IMR-90 (cell line): ENCODE results near the gene SEC23IP. TPM values are rescaled to one million over a fixed set of nuclear protein-coding genes. Genes with fewer than 3 reads are reported as not detected.

Source experiments
- ATAC-seq: fragments of 200-7000 bp; cut with Tn5 transposase; 2 replicates; pipeline ENCODE4 v1.9.1; 2020; ENCODE audit warnings: low read depth, mild to moderate bottlenecking, moderate library complexity
- BruUV-seq: library from RNA; stranded (reverse); fragments of 400-500 nt; replicated peaks from 2 replicates; lab custom pipeline; 2021; lab: Mats Ljungman, UMichigan
- CTCF ChIA-PET: fragments of 300-600 bp; formaldehyde crosslinking; extraction: SDS; loops from one replicate; lab custom pipeline; 2021; ENCODE audit warnings: antibody characterized with exemption; lab: Yijun Ruan, JAX
- POLR2A ChIA-PET: fragments of 300-600 bp; sonication (Branson Sonifier 250); formaldehyde crosslinking; loops from one replicate; lab custom pipeline; 2022; ENCODE audit warnings: antibody characterized with exemption; ENCODE audit not compliant: unreplicated experiment; lab: Charles Lee
- DNase-seq: peaks from one replicate; pipeline ENCODE4 v3.0.0; 2013
- H2AFZ ChIP-seq: replicated peaks from 2 replicates; pipeline ENCODE3; 2013; ENCODE audit warnings: low read length, mild to moderate bottlenecking; ENCODE audit not compliant: poor library complexity
- H2AK5ac ChIP-seq: 2 replicates; pipeline ENCODE4 v1.6.1; 2013; ENCODE audit warnings: low read depth, low read length, inconsistent platforms
- H2AK9ac ChIP-seq: replicated peaks from 2 replicates; pipeline ENCODE3; 2013; ENCODE audit warnings: mild to moderate bottlenecking, low read depth, low read length, moderate library complexity; ENCODE audit not compliant: poor library complexity
- H2BK120ac ChIP-seq: 2 replicates; pipeline ENCODE4 v1.6.1; 2013; ENCODE audit warnings: low read depth, low read length, inconsistent platforms
- H2BK15ac ChIP-seq: 3 replicates; pipeline ENCODE4 v1.6.1; 2013; ENCODE audit warnings: low read depth, low read length, inconsistent platforms
- H2BK20ac ChIP-seq: 2 replicates; pipeline ENCODE4 v1.6.1; 2013; ENCODE audit warnings: low read depth, mild to moderate bottlenecking, inconsistent platforms, low read length, moderate library complexity
- H2BK5ac ChIP-seq: 2 replicates; pipeline ENCODE4 v1.6.1; 2013; ENCODE audit warnings: mild to moderate bottlenecking, low read depth, low read length, inconsistent platforms; ENCODE audit not compliant: poor library complexity, severe bottlenecking
- H3K14ac ChIP-seq: replicated peaks from 2 replicates; pipeline ENCODE4 v1.6.1; 2013; ENCODE audit warnings: low read depth, low read length, inconsistent platforms
- H3K18ac ChIP-seq: 2 replicates; pipeline ENCODE4 v1.6.1; 2013; ENCODE audit warnings: low read depth, low read length, control low read depth
- H3K23ac ChIP-seq: 2 replicates; pipeline ENCODE4 v1.6.1; 2013; ENCODE audit warnings: low read depth, low read length, inconsistent platforms
- H3K27ac ChIP-seq: 2 replicates; pipeline ENCODE4 v1.5.1; 2013; ENCODE audit warnings: mild to moderate bottlenecking, control low read depth, low read length; ENCODE audit not compliant: insufficient read depth
- H3K27me3 ChIP-seq: 2 replicates; pipeline ENCODE4 v1.6.1; 2013; ENCODE audit warnings: low read length; ENCODE audit not compliant: control insufficient read depth, insufficient read depth
- H3K36me3 ChIP-seq: 2 replicates; pipeline ENCODE4 v1.6.1; 2013; ENCODE audit warnings: low read length, mixed read lengths; ENCODE audit not compliant: control insufficient read depth, insufficient read depth
- H3K4ac ChIP-seq: 2 replicates; pipeline ENCODE4 v1.6.1; 2013; ENCODE audit warnings: low read depth, low read length, inconsistent platforms
- H3K4me1 ChIP-seq: 2 replicates; pipeline ENCODE4 v1.6.1; 2013; ENCODE audit warnings: low read length, mixed read lengths; ENCODE audit not compliant: control insufficient read depth, insufficient read depth
- H3K4me2 ChIP-seq: 2 replicates; pipeline ENCODE4 v1.6.1; 2013; ENCODE audit warnings: low read depth, mild to moderate bottlenecking, control low read depth, low read length, moderate library complexity
- H3K4me3 ChIP-seq: 2 replicates; pipeline ENCODE4 v1.5.1; 2013; ENCODE audit warnings: low read depth, mild to moderate bottlenecking, control low read depth, low read length, moderate library complexity; ENCODE audit not compliant: insufficient read depth
- H3K56ac ChIP-seq: 2 replicates; pipeline ENCODE4 v1.6.1; 2013; ENCODE audit warnings: low read length, inconsistent platforms; ENCODE audit not compliant: insufficient read depth; ENCODE audit errors: extremely low read depth
- H3K79me1 ChIP-seq, 2 experiments: 2 replicates each; pipeline ENCODE4 v1.6.1; 2013; ENCODE audit warnings: low read length in 2 of 2, inconsistent platforms in 1 of 2, low read depth in 1 of 2
- H3K9ac ChIP-seq: 2 replicates; pipeline ENCODE4 v1.6.1; 2013; ENCODE audit warnings: low read depth, low read length, control low read depth
- H3K9me1 ChIP-seq: 2 replicates; pipeline ENCODE4 v1.6.1; 2013; ENCODE audit warnings: low read length, inconsistent platforms; ENCODE audit not compliant: insufficient read depth
- H3K9me3 ChIP-seq: 2 replicates; pipeline ENCODE4 v1.6.1; 2013; ENCODE audit warnings: low read length; ENCODE audit not compliant: control insufficient read depth, insufficient read depth
- H4K20me1 ChIP-seq: 2 replicates; pipeline ENCODE4 v1.6.1; 2013; ENCODE audit warnings: low read length, inconsistent platforms; ENCODE audit not compliant: insufficient read depth
- H4K5ac ChIP-seq: 2 replicates; pipeline ENCODE4 v1.6.1; 2013; ENCODE audit warnings: mild to moderate bottlenecking, low read depth, low read length, control low read depth
- H4K8ac ChIP-seq, 2 experiments: 2 replicates each; pipeline ENCODE4 v1.6.1; 2013; ENCODE audit warnings: low read depth in 2 of 2, low read length in 2 of 2, control low read depth in 1 of 2, inconsistent platforms in 1 of 2
- H4K91ac ChIP-seq: 2 replicates; pipeline ENCODE4 v1.6.1; 2013; ENCODE audit warnings: low read depth, low read length, inconsistent platforms; ENCODE audit not compliant: insufficient read depth
- BHLHE40 ChIP-seq: fragments of 150-350 bp; IDR thresholded peaks from 2 replicates; pipeline ENCODE4 v1.6.1; 2016; ENCODE audit warnings: mild to moderate bottlenecking, low read depth, low read length
- CHD1 ChIP-seq: IDR thresholded peaks from 2 replicates; pipeline ENCODE4 v1.6.1; 2012; ENCODE audit warnings: low read depth, low read length, improper control_type of control experiment
- FOS ChIP-seq: fragments of 150-350 bp; IDR thresholded peaks from 2 replicates; pipeline ENCODE4 v1.6.1; 2016; ENCODE audit warnings: low read depth, low read length
- MAFK ChIP-seq: IDR thresholded peaks from 2 replicates; pipeline ENCODE4 v1.6.1; 2012; ENCODE audit warnings: low read depth, low read length, improper control_type of control experiment
- MXI1 ChIP-seq: IDR thresholded peaks from 2 replicates; pipeline ENCODE4 v1.6.1; 2012; ENCODE audit warnings: low read depth, mild to moderate bottlenecking, low read length, moderate library complexity, borderline replicate concordance
- NFE2L2 ChIP-seq: fragments of 150-350 bp; IDR thresholded peaks from 2 replicates; pipeline ENCODE4 v1.6.1; 2016; ENCODE audit warnings: low read depth, mild to moderate bottlenecking, low read length
- POLR2A ChIP-seq: IDR thresholded peaks from 2 replicates; pipeline ENCODE4 v1.6.1; 2012; ENCODE audit warnings: mild to moderate bottlenecking, low read depth, low read length
- RAD21 ChIP-seq: IDR thresholded peaks from 2 replicates; pipeline ENCODE4 v1.6.1; 2012; ENCODE audit warnings: low read length, improper control_type of control experiment
- RCOR1 ChIP-seq: IDR thresholded peaks from 2 replicates; pipeline ENCODE4 v1.6.1; 2012; ENCODE audit warnings: mild to moderate bottlenecking, low read length, improper control_type of control experiment; ENCODE audit not compliant: insufficient replicate concordance
- RFX5 ChIP-seq: IDR thresholded peaks from 2 replicates; pipeline ENCODE4 v1.8.0; 2012; ENCODE audit warnings: low read depth, mild to moderate bottlenecking, low read length, moderate library complexity
- SMC3 ChIP-seq: fragments of 150-350 bp; IDR thresholded peaks from 2 replicates; pipeline ENCODE4 v1.6.1; 2016; ENCODE audit warnings: low read depth, mild to moderate bottlenecking, antibody characterized with exemption, low read length, moderate library complexity
- WGBS, 2 experiments: methylation state at CpG; one replicate each; pipeline versions ENCODE4 v1.1.5 to v1.1.7; 2013; ENCODE audit warnings: missing lambda C conversion rate in 2 of 2; ENCODE audit not compliant: insufficient read length in 1 of 2; ENCODE audit errors: extremely low coverage in 2 of 2; 5-methylcytosine and 5-hydroxymethylcytosine counted together
- dilution Hi-C: fragments of 300-500 bp; cut with HindIII; formaldehyde crosslinking; loops from one replicate; pipeline ENCODE4 v1.14.3; 2018; ENCODE audit warnings: low sequenced_read_pairs; ENCODE audit not compliant: unreplicated experiment
- in situ Hi-C: fragments of 300-500 bp; cut with MboI; formaldehyde crosslinking; loops from 3 replicates; pipeline ENCODE4 v1.14.3; 2019; ENCODE audit warnings: low sequenced_read_pairs, inconsistent platforms, mixed read lengths
- intact Hi-C: fragments of 100-400 bp; cut with micrococcal nuclease; formaldehyde crosslinking; loops from 2 replicates; pipeline ENCODE4 v1.10.0; 2022
- polyA plus RNA-seq, 3 experiments: library from polyadenylated mRNA; depleted of rRNA; stranded (reverse); fragments of >200 nt; gene quantifications; 2 replicates each; pipeline ENCODE4 v1.2.3, GENCODE V29; 2012; ENCODE audit warnings: low replicate concordance in 1 of 3
- total RNA-seq: library from RNA; depleted of rRNA; stranded (reverse); fragments of >200 nt; gene quantifications from 2 replicates; pipeline ENCODE4 v1.2.3, GENCODE V29; 2012
- TF ChIP-seq, protein P1 (sequence below): fragments of 150-350 bp; IDR thresholded peaks from 2 replicates; pipeline ENCODE4 v1.6.1; 2016; ENCODE audit warnings: low read depth, mild to moderate bottlenecking, low read length, moderate library complexity, borderline replicate concordance
- TF ChIP-seq, protein P2 (sequence below): conservative IDR thresholded peaks from 2 replicates; pipeline ENCODE4 v1.5.1; 2012; ENCODE audit warnings: mild to moderate bottlenecking, low read depth, low read length, improper control_type of control experiment
- TF ChIP-seq, protein P3 (sequence below): fragments of 150-350 bp; IDR thresholded peaks from 2 replicates; pipeline ENCODE4 v1.6.1; 2017; ENCODE audit warnings: mild to moderate bottlenecking, antibody characterized with exemption, low read length, low read depth

SEC23IP gene
- total and polyA plus RNA-seq, 2 of the 4 experiments (the other 2 are of a cell fraction): 37.4 to 39.8 TPM

DNA sequence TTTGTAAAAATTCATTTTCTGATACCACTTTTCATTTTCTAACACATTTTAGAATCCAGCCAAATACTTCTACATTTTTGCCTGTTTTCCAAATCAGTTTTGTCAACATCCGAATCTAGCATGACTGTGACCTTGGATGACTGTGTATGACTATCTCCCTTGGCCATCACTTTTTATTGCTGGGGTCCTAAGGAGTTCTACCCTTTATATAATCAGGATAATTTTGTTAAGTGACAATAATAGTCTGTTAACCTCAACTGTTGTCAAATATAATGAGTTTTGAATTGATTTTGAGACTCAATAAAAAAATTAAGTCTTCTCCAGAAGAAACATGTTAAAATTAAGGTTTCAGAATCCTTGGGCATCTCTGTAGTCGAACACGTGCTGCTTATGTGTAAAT is 53.3 kb downstream of the SEC23IP start:
- Histone ChIP-seq H3K27ac (no peak overlapping the region), H3K56ac (no peak overlapping the region), H4K91ac (no peak overlapping the region), H3K4ac (no peak overlapping the region), H2BK20ac (no peak overlapping the region), H3K14ac (no peak overlapping the region), H2BK120ac (no peak overlapping the region), H2AK9ac (no peak overlapping the region), H2AFZ (no peak overlapping the region), H2AK5ac (no peak overlapping the region), H3K4me2 (no peak overlapping the region), H3K4me3 (no peak overlapping the region), H3K9ac (no peak overlapping the region), H3K36me3 (peaks cover 19% of the 10 kb centered on the region), H4K8ac (no peak overlapping the region), H3K18ac (no peak overlapping the region), H3K79me1 (no peaks in the 10 kb centered on the region), H3K4me1 (peaks cover 3% of the 10 kb centered on the region; the same call in 1 of the 2 replicates), H4K20me1 (no peaks in the 10 kb centered on the region), H4K5ac (no peak overlapping the region), H2BK15ac (no peak overlapping the region), H3K9me3 (no peaks in the 10 kb centered on the region), H3K27me3 (no peaks in the 10 kb centered on the region), H2BK5ac (no peak overlapping the region), H3K9me1 (peaks cover 6% of the 10 kb centered on the region), H3K23ac (no peak overlapping the region)
- TF ChIP-seq MAFK (no peak), CHD1 (no peak), POLR2A (no peak), RFX5 (no peak), FOS (no peak), RCOR1 (no peak), BHLHE40 (no peak), NFE2L2 (no peak), MXI1 (no peak), SMC3 (no peak), RAD21 (no peak)
- TF ChIP-seq, protein P1, sequence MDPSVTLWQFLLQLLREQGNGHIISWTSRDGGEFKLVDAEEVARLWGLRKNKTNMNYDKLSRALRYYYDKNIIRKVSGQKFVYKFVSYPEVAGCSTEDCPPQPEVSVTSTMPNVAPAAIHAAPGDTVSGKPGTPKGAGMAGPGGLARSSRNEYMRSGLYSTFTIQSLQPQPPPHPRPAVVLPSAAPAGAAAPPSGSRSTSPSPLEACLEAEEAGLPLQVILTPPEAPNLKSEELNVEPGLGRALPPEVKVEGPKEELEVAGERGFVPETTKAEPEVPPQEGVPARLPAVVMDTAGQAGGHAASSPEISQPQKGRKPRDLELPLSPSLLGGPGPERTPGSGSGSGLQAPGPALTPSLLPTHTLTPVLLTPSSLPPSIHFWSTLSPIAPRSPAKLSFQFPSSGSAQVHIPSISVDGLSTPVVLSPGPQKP: no peak
- TF ChIP-seq, protein P2, sequence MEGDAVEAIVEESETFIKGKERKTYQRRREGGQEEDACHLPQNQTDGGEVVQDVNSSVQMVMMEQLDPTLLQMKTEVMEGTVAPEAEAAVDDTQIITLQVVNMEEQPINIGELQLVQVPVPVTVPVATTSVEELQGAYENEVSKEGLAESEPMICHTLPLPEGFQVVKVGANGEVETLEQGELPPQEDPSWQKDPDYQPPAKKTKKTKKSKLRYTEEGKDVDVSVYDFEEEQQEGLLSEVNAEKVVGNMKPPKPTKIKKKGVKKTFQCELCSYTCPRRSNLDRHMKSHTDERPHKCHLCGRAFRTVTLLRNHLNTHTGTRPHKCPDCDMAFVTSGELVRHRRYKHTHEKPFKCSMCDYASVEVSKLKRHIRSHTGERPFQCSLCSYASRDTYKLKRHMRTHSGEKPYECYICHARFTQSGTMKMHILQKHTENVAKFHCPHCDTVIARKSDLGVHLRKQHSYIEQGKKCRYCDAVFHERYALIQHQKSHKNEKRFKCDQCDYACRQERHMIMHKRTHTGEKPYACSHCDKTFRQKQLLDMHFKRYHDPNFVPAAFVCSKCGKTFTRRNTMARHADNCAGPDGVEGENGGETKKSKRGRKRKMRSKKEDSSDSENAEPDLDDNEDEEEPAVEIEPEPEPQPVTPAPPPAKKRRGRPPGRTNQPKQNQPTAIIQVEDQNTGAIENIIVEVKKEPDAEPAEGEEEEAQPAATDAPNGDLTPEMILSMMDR: no peak
- TF ChIP-seq, protein P3, sequence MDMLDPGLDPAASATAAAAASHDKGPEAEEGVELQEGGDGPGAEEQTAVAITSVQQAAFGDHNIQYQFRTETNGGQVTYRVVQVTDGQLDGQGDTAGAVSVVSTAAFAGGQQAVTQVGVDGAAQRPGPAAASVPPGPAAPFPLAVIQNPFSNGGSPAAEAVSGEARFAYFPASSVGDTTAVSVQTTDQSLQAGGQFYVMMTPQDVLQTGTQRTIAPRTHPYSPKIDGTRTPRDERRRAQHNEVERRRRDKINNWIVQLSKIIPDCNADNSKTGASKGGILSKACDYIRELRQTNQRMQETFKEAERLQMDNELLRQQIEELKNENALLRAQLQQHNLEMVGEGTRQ: no peak
- DNase-seq (no peak), ATAC-seq (no peak)
- POLR2A ChIA-PET: no interaction called here
- no TSS peak for BruUV-seq
- CTCF ChIA-PET: no interaction called here
- dilution Hi-C loops (no loop called here), intact Hi-C loops (no loop called here), in situ Hi-C loops (loop anchor here (25.0 kb wide), 1 partner anchor 916 kb away; the partner anchor contains the start of gene WDR11)
- 90% methylated on average over 2 of the region's 3 CpGs; no CpG with 5 or more reads in 1 of the 2 experiments for WGBS, 2 experiments
